ENCODE data around the gene CTAGE1.

DNA sequence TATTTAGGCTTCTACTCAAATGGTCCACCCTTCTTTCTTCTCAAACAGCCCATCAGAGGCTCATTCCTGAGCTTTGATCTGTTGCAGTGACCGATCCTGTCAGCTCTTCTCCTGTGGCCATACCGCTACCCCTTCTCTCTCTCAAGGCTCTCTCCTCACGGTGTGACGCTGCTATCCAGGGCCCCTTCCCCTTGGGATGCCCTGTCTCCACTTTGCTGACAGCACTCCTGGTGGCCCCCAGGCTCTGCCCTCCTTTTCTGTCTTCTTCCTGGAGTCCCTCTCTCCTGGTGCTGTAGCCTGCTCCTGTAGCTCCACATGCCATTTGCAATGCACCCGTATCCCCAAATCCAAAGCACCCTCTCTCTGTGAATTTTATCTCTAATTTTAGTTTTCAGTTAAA lies 45.4 kb upstream of the CTAGE1 start:
- TF ChIP-seq ZBTB7A (IDR thresholded peaks at IDR 0.05; ENCODE audit: low read depth) (no peak), EGR1 (IDR thresholded peaks at IDR 0.05) (no peak), YY1 (IDR thresholded peaks at IDR 0.05; ENCODE audit: low read depth) (no peak), EP300 (IDR thresholded peaks at IDR 0.05; ENCODE audit: borderline replicate concordance) (no peak), RAD21 (IDR thresholded peaks at IDR 0.05; ENCODE audit: low read depth) (no peak), TCF12 (IDR thresholded peaks at IDR 0.05; ENCODE audit: low read depth) (no peak), TAF1 (IDR thresholded peaks at IDR 0.05; ENCODE audit: low read depth) (no peak), NFIC (IDR thresholded peaks at IDR 0.05) (no peak)
- TF ChIP-seq, protein P1, sequence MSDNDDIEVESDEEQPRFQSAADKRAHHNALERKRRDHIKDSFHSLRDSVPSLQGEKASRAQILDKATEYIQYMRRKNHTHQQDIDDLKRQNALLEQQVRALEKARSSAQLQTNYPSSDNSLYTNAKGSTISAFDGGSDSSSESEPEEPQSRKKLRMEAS (IDR thresholded peaks at IDR 0.05) = no peak
- TF ChIP-seq, protein P2, sequence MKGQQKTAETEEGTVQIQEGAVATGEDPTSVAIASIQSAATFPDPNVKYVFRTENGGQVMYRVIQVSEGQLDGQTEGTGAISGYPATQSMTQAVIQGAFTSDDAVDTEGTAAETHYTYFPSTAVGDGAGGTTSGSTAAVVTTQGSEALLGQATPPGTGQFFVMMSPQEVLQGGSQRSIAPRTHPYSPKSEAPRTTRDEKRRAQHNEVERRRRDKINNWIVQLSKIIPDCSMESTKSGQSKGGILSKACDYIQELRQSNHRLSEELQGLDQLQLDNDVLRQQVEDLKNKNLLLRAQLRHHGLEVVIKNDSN (IDR thresholded peaks at IDR 0.05) = no peak

Data from Ishikawa (cell line).